Skeletal muscle satellite cell (primary cell): ENCODE measurements around the gene MRAS.
"Not testable (repeated sequence)": the region's sequence is repeated elsewhere in the genome, so short reads cannot be mapped to it uniquely, and the experiment has no call there.

Experiments used
- H3K27me3 ChIP-seq: 2 replicates; pipeline ENCODE4 v1.7.0; 2013; ENCODE audit warnings: low read length; ENCODE audit not compliant: control insufficient read depth, insufficient read depth
- H3K36me3 ChIP-seq: 2 replicates; pipeline ENCODE4 v1.7.0; 2013; ENCODE audit warnings: mild to moderate bottlenecking, control low read depth, low read length; ENCODE audit not compliant: insufficient read depth
- H3K4me1 ChIP-seq: 2 replicates; pipeline ENCODE4 v1.7.0; 2013; ENCODE audit warnings: low read length; ENCODE audit not compliant: control insufficient read depth, insufficient read depth
- H3K4me2 ChIP-seq: 2 replicates; pipeline ENCODE4 v1.7.0; 2013; ENCODE audit warnings: mild to moderate bottlenecking, low read length
- H3K4me3 ChIP-seq: 2 replicates; pipeline ENCODE4 v1.7.0; 2013; ENCODE audit warnings: low read length
- H3K9ac ChIP-seq: 2 replicates; pipeline ENCODE4 v1.7.0; 2013; ENCODE audit warnings: mild to moderate bottlenecking, low read depth, low read length, moderate library complexity
- H3K9me3 ChIP-seq: replicated peaks from 2 replicates; pipeline ENCODE4 v1.7.0; 2013; ENCODE audit warnings: mild to moderate bottlenecking, control low read depth, low read length

The MRAS gene

GRCh38 chr3:138452436-138452835 lies 104.1 kb downstream of the MRAS start:
- Histone ChIP-seq H3K4me2 (no peak overlapping the region), H3K27me3 (peaks cover 4% of the 10 kb centered on the region), H3K9ac (no peak overlapping the region), H3K9me3 (no peaks in the 10 kb centered on the region), H3K4me3 (no peak overlapping the region), H3K36me3 (no peaks in the 10 kb centered on the region), H3K4me1 (no peaks in the 10 kb centered on the region)

GRCh38 chr3:138453940-138454339 lies 105.6 kb downstream of the MRAS start:
- not testable (repeated sequence) for H3K4me2 ChIP-seq, H3K36me3 ChIP-seq, H3K4me3 ChIP-seq, H3K27me3 ChIP-seq, H3K9ac ChIP-seq, H3K9me3 ChIP-seq, H3K4me1 ChIP-seq
